Right lobe of liver (tissue), 4 donors: ENCODE data around the gene DDX20.

ENCODE experiments used
- POLR2A ChIP-seq: fragments of 450-650 bp; IDR thresholded peaks from one replicate; pipeline ENCODE4 v1.6.1; 2017; ENCODE audit warnings: antibody characterized with exemption, mild to moderate bottlenecking
- TF ChIP-seq, protein P1 (sequence below), 4 donors: fragments of 200-600 bp in 3 of 4; fragments of 450-650 bp in 1 of 4; IDR thresholded peaks; one replicate each; pipeline versions ENCODE4 v1.5.1 to v1.8.0; 2016 to 2022; ENCODE audit warnings: antibody characterized with exemption in 4 of 4, mild to moderate bottlenecking in 2 of 4
- donor health status: DM: no; HTN: no; CAD: no.
- donor health status: DM: no; HTN: no; CAD: no.
- donor health status: DM: no; HTN: yes; CAD: no.

DNA sequence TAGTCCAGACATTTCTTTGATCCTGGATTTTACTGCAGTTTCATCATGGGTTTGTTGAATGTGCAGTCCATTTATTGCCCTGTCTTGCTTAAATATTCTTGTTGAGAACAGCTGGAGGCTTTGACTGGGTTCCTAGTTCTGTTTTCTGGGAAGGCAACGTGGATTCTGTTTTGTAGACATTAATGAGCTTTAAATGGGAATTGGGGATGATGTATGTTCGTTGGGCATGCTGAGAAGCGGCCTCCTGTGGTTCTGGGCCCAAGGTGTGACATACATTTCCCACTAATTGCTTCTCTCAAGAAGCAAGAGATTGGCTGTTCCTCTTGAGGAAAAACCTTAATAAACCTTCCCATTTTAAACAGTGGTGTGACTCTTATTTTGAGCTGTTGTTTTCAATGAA is 39.4 kb upstream of the DDX20 start:
- TF ChIP-seq POLR2A, result no peak
- TF ChIP-seq, protein P1, sequence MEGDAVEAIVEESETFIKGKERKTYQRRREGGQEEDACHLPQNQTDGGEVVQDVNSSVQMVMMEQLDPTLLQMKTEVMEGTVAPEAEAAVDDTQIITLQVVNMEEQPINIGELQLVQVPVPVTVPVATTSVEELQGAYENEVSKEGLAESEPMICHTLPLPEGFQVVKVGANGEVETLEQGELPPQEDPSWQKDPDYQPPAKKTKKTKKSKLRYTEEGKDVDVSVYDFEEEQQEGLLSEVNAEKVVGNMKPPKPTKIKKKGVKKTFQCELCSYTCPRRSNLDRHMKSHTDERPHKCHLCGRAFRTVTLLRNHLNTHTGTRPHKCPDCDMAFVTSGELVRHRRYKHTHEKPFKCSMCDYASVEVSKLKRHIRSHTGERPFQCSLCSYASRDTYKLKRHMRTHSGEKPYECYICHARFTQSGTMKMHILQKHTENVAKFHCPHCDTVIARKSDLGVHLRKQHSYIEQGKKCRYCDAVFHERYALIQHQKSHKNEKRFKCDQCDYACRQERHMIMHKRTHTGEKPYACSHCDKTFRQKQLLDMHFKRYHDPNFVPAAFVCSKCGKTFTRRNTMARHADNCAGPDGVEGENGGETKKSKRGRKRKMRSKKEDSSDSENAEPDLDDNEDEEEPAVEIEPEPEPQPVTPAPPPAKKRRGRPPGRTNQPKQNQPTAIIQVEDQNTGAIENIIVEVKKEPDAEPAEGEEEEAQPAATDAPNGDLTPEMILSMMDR (IDR thresholded peaks at IDR 0.05), result no peak
